NCI-H2107 treated with DMSO at 0.1 percent for 48 hours (cell line): ENCODE data around the gene MMUT.
"Not testable (repeated sequence)": the region's sequence is repeated elsewhere in the genome, so short reads cannot be mapped to it uniquely, and the experiment has no call there.

Experiments used
- DNase-seq: peaks from one replicate; lab custom pipeline; 2025; ENCODE audit not compliant: unreplicated experiment; lab: John Stamatoyannopoulos, UW

The MMUT gene

GRCh38 chr6:49430187-49430586, 32.9 kb downstream of the MMUT start:
- DNase-seq, result no peak

GRCh38 chr6:49423817-49424216, 39.2 kb downstream of the MMUT start:
- DNase-seq, result no peak

- no peak for DNase-seq
Measured at GRCh38 chr6:49416195-49416594, 46.9 kb downstream of the MMUT start.

- no peak for DNase-seq
Measured at GRCh38 chr6:49415358-49415757, 47.7 kb downstream of the MMUT start.

- DNase-seq, result no peak
Measured at GRCh38 chr6:49410564-49410963, 52.5 kb downstream of the MMUT start.

GRCh38 chr6:49409951-49410542, 53.0 kb downstream of the MMUT start:
- DNase-seq, result peak; percentile 62

GRCh38 chr6:49406250-49406970, 56.6 kb downstream of the MMUT start:
- DNase-seq, result no peak

GRCh38 chr6:49401063-49401462, 62.0 kb downstream of the MMUT start:
- DNase-seq, result no peak

GRCh38 chr6:49386667-49387508, 76.2 kb downstream of the MMUT start:
- not testable (repeated sequence) for DNase-seq

GRCh38 chr6:49384904-49385303, 78.1 kb downstream of the MMUT start:
- DNase-seq, result no peak
